Keratinocyte (primary cell): ENCODE results near the gene UBASH3B. TPM values are rescaled to one million over a fixed set of nuclear protein-coding genes. Genes with fewer than 3 reads are reported as not detected.

Experiments used
- DNase-seq: peaks from one replicate; pipeline ENCODE4 v3.0.0-alpha.2; 2011; ENCODE audit warnings: low read depth, missing footprints, low spot score
- FAIRE-seq: peaks from 2 replicates; lab custom pipeline; 2011; peaks lifted over from hg19 to GRCh38; lab: Jason Lieb, UNC
- H2AFZ ChIP-seq: 2 replicates; pipeline ENCODE4 v1.6.0; 2012; ENCODE audit warnings: low read length, control low read depth, inconsistent platforms; ENCODE audit not compliant: control insufficient read depth
- H3K27ac ChIP-seq: 2 replicates; pipeline ENCODE4 v1.5.1; 2011; ENCODE audit warnings: low read length; ENCODE audit not compliant: control insufficient read depth, insufficient read depth
- H3K27me3 ChIP-seq: 3 replicates; pipeline ENCODE4 v1.6.0; 2011; ENCODE audit warnings: low read length; ENCODE audit not compliant: control insufficient read depth, insufficient read depth; ENCODE audit errors: extremely low read depth
- H3K36me3 ChIP-seq, 2 experiments: 2 replicates in 1 of 2; 3 replicates in 1 of 2; pipeline ENCODE4 v1.5.1; 2011; ENCODE audit warnings: low read length in 2 of 2, mild to moderate bottlenecking in 1 of 2; ENCODE audit not compliant: control insufficient read depth in 2 of 2, insufficient read depth in 2 of 2; ENCODE audit errors: extremely low read depth in 1 of 2
- H3K4me1 ChIP-seq: 3 replicates; pipeline ENCODE4 v1.5.1; 2011; ENCODE audit warnings: low read length; ENCODE audit not compliant: control insufficient read depth, insufficient read depth; ENCODE audit errors: extremely low read depth
- H3K4me2 ChIP-seq: 3 replicates; pipeline ENCODE4 v1.6.0; 2011; ENCODE audit warnings: low read depth, low read length; ENCODE audit not compliant: control insufficient read depth, insufficient read depth; ENCODE audit errors: extremely low read depth
- H3K4me3 ChIP-seq, 3 experiments: fragments of 200-600 bp in 1 of 3; sonication (generic) in 1 of 3; 2 replicates in 2 of 3; 3 replicates in 1 of 3; pipeline ENCODE4 v1.5.1; 2011 to 2016; ENCODE audit warnings: low read length in 3 of 3, mild to moderate bottlenecking in 3 of 3, control low read depth in 2 of 3, inconsistent platforms in 1 of 3, low read depth in 1 of 3, mixed read lengths in 1 of 3, mixed run types in 1 of 3, moderate library complexity in 1 of 3; ENCODE audit not compliant: control insufficient read depth in 2 of 3, insufficient read depth in 2 of 3; ENCODE audit errors: extremely low read depth in 1 of 3
- H3K79me2 ChIP-seq: 2 replicates; pipeline ENCODE4 v1.6.0; 2012; ENCODE audit warnings: low read length; ENCODE audit not compliant: control insufficient read depth, insufficient read depth
- H3K9ac ChIP-seq: 3 replicates; pipeline ENCODE4 v1.6.0; 2011; ENCODE audit warnings: low read length; ENCODE audit not compliant: control insufficient read depth, insufficient read depth; ENCODE audit errors: extremely low read depth
- H3K9me1 ChIP-seq: 3 replicates; pipeline ENCODE4 v1.6.0; 2011; ENCODE audit warnings: low read length; ENCODE audit not compliant: control insufficient read depth, insufficient read depth; ENCODE audit errors: extremely low read depth
- H3K9me3 ChIP-seq: 2 replicates; pipeline ENCODE4 v1.5.1; 2012; ENCODE audit warnings: low read depth, low read length; ENCODE audit not compliant: control insufficient read depth
- H4K20me1 ChIP-seq: 3 replicates; pipeline ENCODE4 v1.6.0; 2011; ENCODE audit warnings: low read length; ENCODE audit not compliant: control insufficient read depth, insufficient read depth; ENCODE audit errors: extremely low read depth
- EZH2 ChIP-seq: IDR thresholded peaks from one replicate; pipeline ENCODE4 v1.6.1; 2012; ENCODE audit warnings: inconsistent platforms, mild to moderate bottlenecking, low read length, moderate library complexity
- dilution Hi-C: fragments of 300-500 bp; cut with MboI; formaldehyde crosslinking; loops from one replicate; pipeline ENCODE4 v1.7.0; 2020; ENCODE audit warnings: low sequenced_read_pairs; ENCODE audit not compliant: extremely low pct_ligation_motif_present
- polyA plus RNA-seq, 5 experiments: library from polyadenylated mRNA; depleted of rRNA in 3 of 5; stranded (reverse) in 3 of 5; stranded (forward) in 1 of 5; unstranded in 1 of 5; fragments of >200 nt; gene quantifications; 1 replicate in 1 of 5; 2 replicates in 3 of 5; 3 replicates in 1 of 5; pipeline versions ENCODE4 v1.2.1 to v1.2.3, GENCODE V29; 2011 to 2012; ENCODE audit warnings: missing spikeins in 2 of 5, low read depth in 1 of 5, low replicate concordance in 1 of 5
- TF ChIP-seq, protein P1 (sequence below), 3 experiments: IDR thresholded peaks in 1 of 3; conservative IDR thresholded peaks in 1 of 3; optimal IDR thresholded peaks in 1 of 3; 2 replicates in 2 of 3; 3 replicates in 1 of 3; pipeline versions ENCODE3 to v1.5.1; 2011; ENCODE audit warnings: low read length in 3 of 3, mild to moderate bottlenecking in 3 of 3, moderate library complexity in 2 of 3, control low read depth in 1 of 3, inconsistent platforms in 1 of 3; ENCODE audit not compliant: insufficient read depth in 2 of 3; ENCODE audit errors: extremely low read depth in 1 of 3

Gene UBASH3B
- polyA plus RNA-seq, 1 donor (not counting 4 experiments of a cell fraction or from before 2014, with no cell fraction given) = 25.0 TPM

DNA sequence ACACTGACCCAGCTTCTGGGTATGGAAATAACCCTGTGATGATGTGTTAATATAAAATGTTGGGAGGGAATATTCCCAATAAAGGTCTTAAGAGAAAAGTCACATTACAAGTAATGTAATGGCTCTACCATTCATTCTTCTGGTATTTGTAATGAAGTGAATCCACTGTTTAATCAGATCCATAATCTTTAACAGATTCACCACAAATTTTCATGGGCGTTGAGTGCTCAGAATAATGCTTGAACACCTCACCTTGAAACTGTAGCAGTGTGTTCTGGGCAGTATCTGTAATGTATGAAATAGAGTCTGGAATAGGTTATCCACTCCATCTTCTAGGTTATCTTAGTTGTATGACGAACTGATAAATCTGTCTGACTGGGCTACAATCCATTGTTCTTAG is 156.2 kb downstream of the UBASH3B start:
- Histone ChIP-seq H3K27me3 (no peaks in the 10 kb centered on the region), H2AFZ (no peak overlapping the region), H4K20me1 (no peaks in the 10 kb centered on the region), H3K9me1 (no peaks in the 10 kb centered on the region), H3K36me3 (peaks cover 2 to 6% of the 10 kb centered on the region in 2 experiments), H3K9me3 (no peaks in the 10 kb centered on the region), H3K79me2 (no peaks in the 10 kb centered on the region), H3K27ac (no peak overlapping the region), H3K4me1 (peaks cover 15% of the 10 kb centered on the region), H3K4me2 (no peak overlapping the region), H3K4me3 (no peak overlapping the region), H3K9ac (no peak overlapping the region)
- TF ChIP-seq EZH2 = no peak
- TF ChIP-seq, protein P1, sequence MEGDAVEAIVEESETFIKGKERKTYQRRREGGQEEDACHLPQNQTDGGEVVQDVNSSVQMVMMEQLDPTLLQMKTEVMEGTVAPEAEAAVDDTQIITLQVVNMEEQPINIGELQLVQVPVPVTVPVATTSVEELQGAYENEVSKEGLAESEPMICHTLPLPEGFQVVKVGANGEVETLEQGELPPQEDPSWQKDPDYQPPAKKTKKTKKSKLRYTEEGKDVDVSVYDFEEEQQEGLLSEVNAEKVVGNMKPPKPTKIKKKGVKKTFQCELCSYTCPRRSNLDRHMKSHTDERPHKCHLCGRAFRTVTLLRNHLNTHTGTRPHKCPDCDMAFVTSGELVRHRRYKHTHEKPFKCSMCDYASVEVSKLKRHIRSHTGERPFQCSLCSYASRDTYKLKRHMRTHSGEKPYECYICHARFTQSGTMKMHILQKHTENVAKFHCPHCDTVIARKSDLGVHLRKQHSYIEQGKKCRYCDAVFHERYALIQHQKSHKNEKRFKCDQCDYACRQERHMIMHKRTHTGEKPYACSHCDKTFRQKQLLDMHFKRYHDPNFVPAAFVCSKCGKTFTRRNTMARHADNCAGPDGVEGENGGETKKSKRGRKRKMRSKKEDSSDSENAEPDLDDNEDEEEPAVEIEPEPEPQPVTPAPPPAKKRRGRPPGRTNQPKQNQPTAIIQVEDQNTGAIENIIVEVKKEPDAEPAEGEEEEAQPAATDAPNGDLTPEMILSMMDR (optimal IDR thresholded peaks at IDR 0.05 in 1 of 3, IDR thresholded peaks at IDR 0.05 in 1 of 3, conservative IDR thresholded peaks at IDR 0.05 in 1 of 3; ENCODE audit: extremely low read depth in 1 of 3, insufficient read depth in 2 of 3, low read length in 3 of 3) = no peak
- FAIRE-seq (no peak), DNase-seq (no peak)
- dilution Hi-C loops = no loop called here

DNA sequence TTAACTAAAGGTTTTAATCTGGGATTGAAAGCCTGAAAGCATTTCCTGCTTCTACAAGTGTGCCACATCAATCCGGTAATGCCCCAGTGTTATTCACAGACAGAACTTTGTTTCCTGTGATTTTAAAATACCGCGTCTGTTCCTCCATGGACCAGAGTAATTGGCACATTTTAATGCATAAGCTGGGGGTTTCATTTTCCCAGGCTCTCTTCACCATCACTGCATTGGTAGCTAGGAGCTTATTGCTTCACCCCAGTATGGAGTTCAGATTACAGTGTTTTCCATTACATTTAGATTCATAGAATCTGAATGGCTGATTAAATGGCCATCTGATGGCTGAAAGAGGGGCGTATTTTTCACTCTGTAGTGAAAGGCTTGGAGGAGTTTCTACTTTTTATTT is 157.1 kb downstream of the UBASH3B start:
- no peaks in the 10 kb centered on the region for H3K79me2 ChIP-seq
- no peaks in the 10 kb centered on the region for H4K20me1 ChIP-seq
- H3K4me1 ChIP-seq = peaks cover 23% of the 10 kb centered on the region
- dilution Hi-C loops = no loop called here
- no peak overlapping the region for H3K4me3 ChIP-seq
- H3K9me3 ChIP-seq = no peaks in the 10 kb centered on the region
- no peaks in the 10 kb centered on the region for H3K27me3 ChIP-seq
- DNase-seq (no peak), FAIRE-seq (no peak)
- no peak overlapping the region for H3K9ac ChIP-seq
- TF ChIP-seq EZH2 = no peak
- TF ChIP-seq, protein P1 (optimal IDR thresholded peaks at IDR 0.05 in 1 of 3, IDR thresholded peaks at IDR 0.05 in 1 of 3, conservative IDR thresholded peaks at IDR 0.05 in 1 of 3; ENCODE audit: extremely low read depth in 1 of 3, insufficient read depth in 2 of 3, low read length in 3 of 3) = no peak
- H3K9me1 ChIP-seq = no peaks in the 10 kb centered on the region
- no peak overlapping the region for H2AFZ ChIP-seq
- no peak overlapping the region for H3K27ac ChIP-seq
- H3K4me2 ChIP-seq = no peak overlapping the region
- peaks cover 0 to 6% of the 10 kb centered on the region in 2 experiments for H3K36me3 ChIP-seq
